ENCODE results near the gene RGL1. TPM values are rescaled to one million over a fixed set of nuclear protein-coding genes. Genes with fewer than 3 reads are reported as not detected.

RGL1 gene
- total and polyA plus RNA-seq, 9 of the 15 experiments (the other 6 are each of a cell fraction or from before 2014, with no cell fraction given) = under 0.01 to 0.07 (median 0.04) TPM

GRCh38 chr1:183956559-183957188 is 151.8 kb downstream of the RGL1 start (continued):
- TF ChIP-seq ZHX1 (conservative IDR thresholded peaks at IDR 0.05; ENCODE audit: low read length) (no peak), MYC (IDR thresholded peaks at IDR 0.05; ENCODE audit: low read depth, low read length) (no peak), MYC (CRISPR knock-in tag; IDR thresholded peaks at IDR 0.05; ENCODE audit: borderline replicate concordance, low read depth) (no peak), ZNF253 (CRISPR knock-in tag; conservative IDR thresholded peaks at IDR 0.05) (no peak), TRIM28 (IDR thresholded peaks at IDR 0.05) (no peak), EWSR1 (IDR thresholded peaks at IDR 0.05; ENCODE audit: borderline replicate concordance, low read depth, partially characterized antibody) (no peak), SRSF1 (IDR thresholded peaks at IDR 0.05; ENCODE audit: low read depth, low read length) (no peak), HNRNPL (IDR thresholded peaks at IDR 0.05; ENCODE audit: low read depth, low read length) (no peak), ZNF133 (CRISPR knock-in tag; IDR thresholded peaks at IDR 0.05) (no peak), JUND (IDR thresholded peaks at IDR 0.05; ENCODE audit: borderline replicate concordance, low read depth, low read length) (peak; percentile 93), JUND (tag; IDR thresholded peaks at IDR 0.05; ENCODE audit: borderline replicate concordance, low read depth, low read length) (peak; percentile 90; the same call in 2 of the 3 replicates), TBL1XR1 (IDR thresholded peaks at IDR 0.05; ENCODE audit: low read length in 2 of 2) (no peak), HMG20B (CRISPR knock-in tag; IDR thresholded peaks at IDR 0.05) (no peak), KLF6 (CRISPR knock-in tag; IDR thresholded peaks at IDR 0.05; ENCODE audit: borderline replicate concordance) (0 out of 2 replicates have a peak, but pooled peaks have one; percentile 21), ATF7 (IDR thresholded peaks at IDR 0.05) (0 out of 2 replicates have a peak, but pooled peaks have one; percentile 34), NR4A1 (CRISPR knock-in tag; IDR thresholded peaks at IDR 0.05) (no peak), NR4A1 (tag; IDR thresholded peaks at IDR 0.05) (no peak), MAZ (CRISPR knock-in tag; conservative IDR thresholded peaks at IDR 0.05 in 1 of 2, IDR thresholded peaks at IDR 0.05 in 1 of 2) (peak in 1 of 2 experiments; percentile 51; a peak in 1 of 4 replicates)
- TF ChIP-seq, protein P1, sequence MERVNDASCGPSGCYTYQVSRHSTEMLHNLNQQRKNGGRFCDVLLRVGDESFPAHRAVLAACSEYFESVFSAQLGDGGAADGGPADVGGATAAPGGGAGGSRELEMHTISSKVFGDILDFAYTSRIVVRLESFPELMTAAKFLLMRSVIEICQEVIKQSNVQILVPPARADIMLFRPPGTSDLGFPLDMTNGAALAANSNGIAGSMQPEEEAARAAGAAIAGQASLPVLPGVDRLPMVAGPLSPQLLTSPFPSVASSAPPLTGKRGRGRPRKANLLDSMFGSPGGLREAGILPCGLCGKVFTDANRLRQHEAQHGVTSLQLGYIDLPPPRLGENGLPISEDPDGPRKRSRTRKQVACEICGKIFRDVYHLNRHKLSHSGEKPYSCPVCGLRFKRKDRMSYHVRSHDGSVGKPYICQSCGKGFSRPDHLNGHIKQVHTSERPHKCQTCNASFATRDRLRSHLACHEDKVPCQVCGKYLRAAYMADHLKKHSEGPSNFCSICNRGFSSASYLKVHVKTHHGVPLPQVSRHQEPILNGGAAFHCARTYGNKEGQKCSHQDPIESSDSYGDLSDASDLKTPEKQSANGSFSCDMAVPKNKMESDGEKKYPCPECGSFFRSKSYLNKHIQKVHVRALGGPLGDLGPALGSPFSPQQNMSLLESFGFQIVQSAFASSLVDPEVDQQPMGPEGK (CRISPR knock-in tag; IDR thresholded peaks at IDR 0.05; ENCODE audit: borderline replicate concordance) = no peak
- TF ChIP-seq, protein P2, sequence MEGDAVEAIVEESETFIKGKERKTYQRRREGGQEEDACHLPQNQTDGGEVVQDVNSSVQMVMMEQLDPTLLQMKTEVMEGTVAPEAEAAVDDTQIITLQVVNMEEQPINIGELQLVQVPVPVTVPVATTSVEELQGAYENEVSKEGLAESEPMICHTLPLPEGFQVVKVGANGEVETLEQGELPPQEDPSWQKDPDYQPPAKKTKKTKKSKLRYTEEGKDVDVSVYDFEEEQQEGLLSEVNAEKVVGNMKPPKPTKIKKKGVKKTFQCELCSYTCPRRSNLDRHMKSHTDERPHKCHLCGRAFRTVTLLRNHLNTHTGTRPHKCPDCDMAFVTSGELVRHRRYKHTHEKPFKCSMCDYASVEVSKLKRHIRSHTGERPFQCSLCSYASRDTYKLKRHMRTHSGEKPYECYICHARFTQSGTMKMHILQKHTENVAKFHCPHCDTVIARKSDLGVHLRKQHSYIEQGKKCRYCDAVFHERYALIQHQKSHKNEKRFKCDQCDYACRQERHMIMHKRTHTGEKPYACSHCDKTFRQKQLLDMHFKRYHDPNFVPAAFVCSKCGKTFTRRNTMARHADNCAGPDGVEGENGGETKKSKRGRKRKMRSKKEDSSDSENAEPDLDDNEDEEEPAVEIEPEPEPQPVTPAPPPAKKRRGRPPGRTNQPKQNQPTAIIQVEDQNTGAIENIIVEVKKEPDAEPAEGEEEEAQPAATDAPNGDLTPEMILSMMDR (IDR thresholded peaks at IDR 0.05 in 2 of 3, conservative IDR thresholded peaks at IDR 0.05 in 1 of 3; ENCODE audit: insufficient read depth in 2 of 3, low read depth in 1 of 3, low read length in 3 of 3) = peak; percentile 46 to 74 (median 57); a peak in 5 of 6 replicates

Measured in K562 (cell line).